Smooth muscle cell (in vitro differentiated cells): ENCODE data around the gene DDX24. TPM values are rescaled to one million over a fixed set of nuclear protein-coding genes. Genes with fewer than 3 reads are reported as not detected.

Experiments used
- DNase-seq: peaks from one replicate; lab custom pipeline; 2025; ENCODE audit not compliant: unreplicated experiment; lab: John Stamatoyannopoulos, UW
- H2AFZ ChIP-seq: fragments of 200-600 bp; sonication (generic); 2 replicates; pipeline ENCODE4 v1.6.0; 2016; ENCODE audit warnings: antibody characterized with exemption, low read depth, mild to moderate bottlenecking
- H3F3A ChIP-seq: fragments of 200-600 bp; sonication (generic); 2 replicates; pipeline ENCODE4 v1.6.0; 2017; ENCODE audit warnings: antibody characterized with exemption, low read depth
- H3K27ac ChIP-seq: fragments of 200-600 bp; sonication (generic); 2 replicates; pipeline ENCODE4 v1.5.1; 2016; ENCODE audit warnings: low read depth, mild to moderate bottlenecking
- H3K27me3 ChIP-seq: fragments of 200-600 bp; sonication (generic); 2 replicates; pipeline ENCODE4 v1.6.1; 2016; ENCODE audit warnings: low read depth, mild to moderate bottlenecking
- H3K36me3 ChIP-seq: fragments of 200-600 bp; sonication (generic); 2 replicates; pipeline ENCODE4 v1.5.1; 2016; ENCODE audit warnings: low read depth
- H3K4me1 ChIP-seq: fragments of 200-600 bp; sonication (generic); 2 replicates; pipeline ENCODE4 v1.5.1; 2016; ENCODE audit warnings: low read depth
- H3K4me2 ChIP-seq: fragments of 200-600 bp; sonication (generic); 2 replicates; pipeline ENCODE4 v1.6.0; 2016; ENCODE audit warnings: mild to moderate bottlenecking
- H3K4me3 ChIP-seq: fragments of 200-600 bp; sonication (generic); 2 replicates; pipeline ENCODE4 v1.5.1; 2016; ENCODE audit warnings: mild to moderate bottlenecking
- H3K79me2 ChIP-seq: fragments of 200-600 bp; sonication (generic); 2 replicates; pipeline ENCODE4 v1.6.0; 2016; ENCODE audit warnings: low read depth, mild to moderate bottlenecking
- H3K9ac ChIP-seq: fragments of 200-600 bp; sonication (generic); 2 replicates; pipeline ENCODE4 v1.6.0; 2016; ENCODE audit warnings: low read depth
- H3K9me3 ChIP-seq: fragments of 200-600 bp; sonication (generic); replicated peaks from 2 replicates; pipeline ENCODE4 v1.5.1; 2016; ENCODE audit warnings: low read depth
- H4K20me1 ChIP-seq: fragments of 200-600 bp; sonication (generic); 2 replicates; pipeline ENCODE4 v1.6.0; 2016; ENCODE audit warnings: low read depth
- CTCF ChIP-seq: fragments of 200-600 bp; sonication (generic); IDR thresholded peaks from 2 replicates; pipeline ENCODE4 v1.5.1; 2017; ENCODE audit warnings: borderline replicate concordance, mild to moderate bottlenecking, antibody characterized with exemption; ENCODE audit not compliant: insufficient read depth, poor library complexity, severe bottlenecking
- WGBS: methylation state at CpG from one replicate; pipeline ENCODE4 v1.1.7; 2016; ENCODE audit warnings: low lambda C conversion rate; 5-methylcytosine and 5-hydroxymethylcytosine counted together
- polyA plus RNA-seq: library from polyadenylated mRNA; unstranded; fragments of >200 nt; fragmentation: Nextera tagmentation; extraction: Ambion mirVana; gene quantifications from 2 replicates; pipeline ENCODE4 v1.2.1, GENCODE V29; 2016
- total RNA-seq: library from RNA; depleted of rRNA; stranded (reverse); fragments of >200 nt; gene quantifications from 2 replicates; pipeline ENCODE4 v1.2.3, GENCODE V29; 2014

DDX24 gene
- total and polyA plus RNA-seq, 2 experiments from 2014 or later = 117 to 118 TPM

DNA sequence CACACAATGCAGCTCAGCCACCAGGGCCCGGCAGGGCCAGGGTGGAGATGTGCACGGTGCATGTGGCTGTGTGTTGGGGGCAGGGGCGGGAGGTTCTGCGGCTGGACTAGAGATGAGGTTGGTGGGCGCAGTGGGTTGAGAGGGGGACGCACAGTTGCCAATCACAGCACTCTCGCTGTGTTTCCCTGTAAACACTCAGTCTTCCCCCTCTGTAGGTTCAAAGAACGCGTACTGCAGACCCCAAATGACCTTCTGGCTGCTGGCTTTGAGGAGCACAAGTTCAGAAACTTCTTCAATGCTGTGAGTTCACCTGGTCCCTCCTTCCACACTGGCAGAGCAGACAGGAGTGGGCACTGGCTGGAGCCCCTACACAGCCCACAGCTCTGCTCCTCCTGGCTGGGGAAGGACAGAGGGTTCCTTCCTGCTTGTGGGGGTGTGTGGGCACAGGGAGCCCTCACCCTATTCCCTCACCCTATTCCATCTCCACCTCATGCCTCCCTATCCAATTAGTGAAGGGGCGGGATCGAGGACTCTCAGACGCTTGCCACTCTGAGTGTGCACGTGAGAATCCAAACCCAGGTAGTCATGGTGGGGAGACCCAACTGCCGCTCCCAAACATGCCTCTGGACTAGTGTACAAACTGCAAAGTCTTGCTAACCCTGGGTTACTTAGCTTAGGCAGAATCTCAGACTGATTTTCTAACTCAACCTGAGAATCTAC is 37.1 kb downstream of the DDX24 start:
- H3K4me3 ChIP-seq = no peak overlapping the region

DNA sequence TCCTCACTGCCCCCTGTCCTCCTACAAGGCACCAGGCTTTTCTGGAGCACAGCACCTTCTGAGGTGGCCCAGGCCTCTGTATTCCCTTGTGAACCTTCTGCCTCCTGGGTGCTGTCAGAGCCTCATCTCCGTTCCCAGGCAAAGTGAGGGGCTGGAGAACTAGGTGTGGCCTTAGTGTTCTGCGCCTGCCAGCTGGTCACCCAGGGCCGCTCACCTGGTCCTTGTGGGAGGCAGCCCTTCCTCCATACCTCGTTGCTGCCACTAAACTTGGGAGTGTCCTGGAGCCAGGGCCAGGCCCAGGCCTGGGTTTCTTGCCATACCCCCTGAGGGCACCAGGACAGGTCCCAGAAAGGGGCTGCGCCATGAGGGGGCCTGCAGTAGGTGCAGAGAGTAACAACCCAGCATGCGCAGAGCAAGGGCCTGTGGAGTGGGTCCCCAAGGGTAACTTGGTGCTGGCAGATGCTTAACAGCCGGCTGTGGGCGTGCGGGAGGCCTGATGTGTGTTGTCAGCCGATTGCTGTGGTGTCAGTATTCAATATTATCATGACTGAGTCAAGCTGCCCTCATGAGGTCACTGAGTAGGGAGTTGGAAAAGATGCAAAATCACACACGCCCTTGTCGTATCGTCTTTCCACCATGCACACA is 37.8 kb downstream of the DDX24 start:
- no peaks in the 10 kb centered on the region for H3K9me3 ChIP-seq
- no peaks in the 10 kb centered on the region for H3F3A ChIP-seq
- H3K27me3 ChIP-seq = no peaks in the 10 kb centered on the region
- H3K9ac ChIP-seq = no peak overlapping the region
- 93% methylated on average over 13 of the region's 13 CpGs for WGBS
- no peak for DNase-seq
- TF ChIP-seq CTCF = no peak
- no peak overlapping the region for H3K27ac ChIP-seq
- H3K79me2 ChIP-seq = no peaks in the 10 kb centered on the region
- no peaks in the 10 kb centered on the region for H3K4me1 ChIP-seq
- no peaks in the 10 kb centered on the region for H3K36me3 ChIP-seq
- no peaks in the 10 kb centered on the region for H4K20me1 ChIP-seq
- no peak overlapping the region for H3K4me3 ChIP-seq
- no peak overlapping the region for H3K4me2 ChIP-seq
- no peak overlapping the region for H2AFZ ChIP-seq

More for the DNA sequence above, 37.1 kb downstream of the DDX24 start:
- Histone ChIP-seq H2AFZ (no peak overlapping the region), H4K20me1 (no peaks in the 10 kb centered on the region), H3K36me3 (no peaks in the 10 kb centered on the region), H3K4me1 (no peaks in the 10 kb centered on the region), H3F3A (no peaks in the 10 kb centered on the region), H3K4me2 (no peak overlapping the region), H3K9ac (no peak overlapping the region), H3K27ac (no peak overlapping the region), H3K9me3 (no peaks in the 10 kb centered on the region), H3K79me2 (no peaks in the 10 kb centered on the region), H3K27me3 (no peaks in the 10 kb centered on the region)
- 95% methylated on average over 14 of the region's 14 CpGs for WGBS
- DNase-seq = no peak
- no peak for TF ChIP-seq CTCF

DNA sequence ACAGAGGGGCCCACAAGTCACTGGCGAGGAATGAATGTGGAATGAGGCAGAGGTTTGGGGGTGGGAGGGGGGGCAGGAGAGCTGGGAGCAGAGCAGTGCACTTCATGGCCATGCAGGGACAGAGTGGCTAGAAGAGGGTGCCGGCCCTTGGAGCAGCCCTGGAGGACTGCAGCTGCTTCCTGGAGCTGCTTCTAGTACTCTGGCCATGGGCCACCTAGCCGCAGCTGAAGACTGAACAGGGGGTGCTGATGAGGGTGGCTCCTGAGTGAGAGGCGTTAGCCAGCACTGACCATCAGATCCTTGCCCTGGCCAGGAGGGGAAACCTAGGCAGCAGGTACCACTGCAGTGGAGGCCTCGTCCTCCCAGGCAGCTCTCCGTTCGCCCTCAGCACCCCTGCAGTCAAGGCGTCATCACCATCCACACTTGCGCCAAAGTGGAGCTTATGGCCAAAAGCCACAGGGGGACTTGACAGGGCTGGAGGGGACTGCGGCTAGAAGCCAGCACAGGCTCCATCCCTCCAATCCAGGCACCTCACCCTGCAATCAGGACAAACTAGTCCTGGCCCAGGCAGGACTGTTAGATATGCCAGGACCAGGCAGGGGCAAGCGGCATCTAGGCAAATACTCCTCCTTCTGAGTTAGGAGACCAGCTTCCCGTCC is 38.4 kb downstream of the DDX24 start:
- Histone ChIP-seq H3K36me3 (no peaks in the 10 kb centered on the region), H3K4me2 (no peak overlapping the region), H4K20me1 (no peaks in the 10 kb centered on the region), H3K79me2 (no peaks in the 10 kb centered on the region), H3K9me3 (no peaks in the 10 kb centered on the region), H3K27me3 (no peaks in the 10 kb centered on the region), H3K9ac (no peak overlapping the region), H2AFZ (no peak overlapping the region), H3F3A (no peaks in the 10 kb centered on the region), H3K4me3 (no peak overlapping the region), H3K4me1 (no peaks in the 10 kb centered on the region), H3K27ac (no peak overlapping the region)
- no peak for TF ChIP-seq CTCF
- 96% methylated on average over 12 of the region's 12 CpGs for WGBS
- DNase-seq = no peak
